Cardiac septum (tissue), 1 donor: ENCODE measurements around the gene RMRP. TPM values are rescaled to one million over a fixed set of nuclear protein-coding genes. Genes with fewer than 3 reads are reported as not detected.

ENCODE experiments used
- DNase-seq: peaks from one replicate; pipeline ENCODE4 v3.0.0-alpha.2; 2020; ENCODE audit warnings: low spot score
- intact Hi-C: fragments of 100-400 bp; cut with DNase I; formaldehyde crosslinking; loops from one replicate; pipeline ENCODE4 v1.14.0; 2022
- long read RNA-seq: library from polyadenylated mRNA; unstranded; transcript quantifications from one replicate; pipeline ENCODE4 v2.0.0, GENCODE V29; 2021
- total RNA-seq: library from RNA; stranded (reverse); fragmentation: NEBNext Ultra II Directional; extraction: Animal tissue kit (Norgen Biotek cat#: 25700); gene quantifications from one replicate; pipeline ENCODE4 v1.2.1, GENCODE V29; 2021
- donor health status: DM: no; HTN: no; CAD: no.

The RMRP gene
- 10,677 TPM for total RNA-seq
- long read RNA-seq = 0 reads

- peak; percentile 96 for DNase-seq
- intact Hi-C loops = loop anchor here (1.0 to 5.0 kb wide), 4 partner anchors 33 to 155 kb away; partner anchors contain the start of genes SPAG8 and TESK1
These were observed at the start of gene RMRP for GRCh38 chr9:35657546-35658136. TSS of gene RMRP (minus strand) at chr9:35658019.

GRCh38 chr9:35706951-35707350, 49.1 kb upstream of the RMRP start:
- intact Hi-C loops = no loop called here

GRCh38 chr9:35705836-35706430, 48.1 kb upstream of the RMRP start:
- no peak for DNase-seq
- intact Hi-C loops = no loop called here

More at GRCh38 chr9:35706951-35707350, 49.1 kb upstream of the RMRP start:
- no peak for DNase-seq

- intact Hi-C loops = no loop called here
- DNase-seq = no peak
These were observed 47.6 kb upstream of the RMRP start for GRCh38 chr9:35705372-35705771.

- intact Hi-C loops = no loop called here
- no peak for DNase-seq
These were observed 46.3 kb upstream of the RMRP start for GRCh38 chr9:35703906-35704672.

- intact Hi-C loops = no loop called here
- DNase-seq = no peak
These were observed 44.9 kb upstream of the RMRP start for GRCh38 chr9:35702696-35703095.

- DNase-seq = no peak
These were observed 43.1 kb upstream of the RMRP start for GRCh38 chr9:35700942-35701341.

GRCh38 chr9:35700031-35700430, 42.2 kb upstream of the RMRP start:
- no peak for DNase-seq
- intact Hi-C loops = no loop called here

More at GRCh38 chr9:35700942-35701341, 43.1 kb upstream of the RMRP start:
- intact Hi-C loops = no loop called here

- intact Hi-C loops = no loop called here
- DNase-seq = no peak
These were observed 40.4 kb upstream of the RMRP start for GRCh38 chr9:35698231-35698630.

GRCh38 chr9:35697486-35697885, 39.7 kb upstream of the RMRP start:
- DNase-seq = no peak
- intact Hi-C loops = no loop called here

GRCh38 chr9:35696520-35697215, 38.8 kb upstream of the RMRP start:
- DNase-seq = no peak
- intact Hi-C loops = no loop called here

- intact Hi-C loops = no loop called here
- no peak for DNase-seq
These were observed 38.2 kb upstream of the RMRP start for GRCh38 chr9:35695943-35696401.

GRCh38 chr9:35691757-35692301, 34.0 kb upstream of the RMRP start:
- DNase-seq = no peak
- intact Hi-C loops = loop anchor here (2.0 kb wide), 1 partner anchor 33 kb away; the partner anchor contains the start of genes CCDC107 and RMRP

- no peak for DNase-seq
- intact Hi-C loops = loop anchor here (2.0 kb wide), 1 partner anchor 32 kb away; the partner anchor contains the start of genes CCDC107 and RMRP
These were observed 33.5 kb upstream of the RMRP start for GRCh38 chr9:35691334-35691650.

- peak; percentile 88 for DNase-seq
- intact Hi-C loops = loop anchor here (1.0 to 2.0 kb wide), 3 partner anchors 32 to 86 kb away; partner anchors contain the start of genes CCDC107, CREB3, RMRP and TLN1
These were observed 33.0 kb upstream of the RMRP start for GRCh38 chr9:35690614-35691333.

- intact Hi-C loops = loop anchor here (1.0 to 2.0 kb wide), 3 partner anchors 31 to 86 kb away; partner anchors contain the start of genes CCDC107, CREB3, RMRP and TLN1
These were observed 32.4 kb upstream of the RMRP start for GRCh38 chr9:35690294-35690613.

GRCh38 chr9:35689542-35690293, 31.9 kb upstream of the RMRP start, which contains the start of gene TPM2:
TSS of gene TPM2 (minus strand) at chr9:35689925. CDS start at chr9:35689817, 108 bp downstream.
- peak; percentile 89 for DNase-seq
- intact Hi-C loops = loop anchor here (1.0 to 2.0 kb wide), 3 partner anchors 31 to 85 kb away; partner anchors contain the start of genes CCDC107, CREB3, RMRP and TLN1

More at GRCh38 chr9:35690294-35690613, 32.4 kb upstream of the RMRP start:
- DNase-seq = no peak
